ENCODE data around the gene CASK. TPM values are rescaled to one million over a fixed set of nuclear protein-coding genes. Genes with fewer than 3 reads are reported as not detected.
A peak's percentile ranks its signal among the peaks of the same experiment; 100 is the strongest.
"Not testable (repeated sequence)": the region's sequence is repeated elsewhere in the genome, so short reads cannot be mapped to it uniquely, and the experiment has no call there.

Gene CASK
- total and polyA plus RNA-seq, 4 experiments from 2014 or later = 3.8 to 116 (median 68.6) TPM

DNA sequence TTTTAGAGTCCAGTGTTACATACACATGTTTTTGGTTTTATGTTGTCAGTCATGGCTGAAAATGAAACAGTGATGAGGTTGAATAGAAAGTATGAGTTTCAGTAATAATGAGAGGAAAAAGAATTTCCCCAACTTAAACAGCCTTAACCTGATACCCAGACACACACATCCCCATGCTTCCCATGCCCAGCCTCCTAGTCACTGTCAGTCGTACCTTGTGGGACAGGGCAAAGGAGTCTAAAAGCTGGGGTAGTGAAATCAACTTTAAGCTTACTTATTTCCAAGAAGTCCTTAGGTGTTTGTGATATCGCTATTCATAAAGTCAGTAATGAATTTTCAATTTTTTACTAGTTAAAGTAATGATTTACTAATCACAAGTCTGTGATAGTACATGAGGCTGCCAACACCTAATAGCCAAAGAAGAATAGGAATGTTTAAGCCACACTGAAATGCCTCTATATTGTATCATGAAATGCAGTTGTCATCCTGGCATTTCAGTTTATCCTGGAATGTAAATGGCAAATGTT, 258.9 kb downstream of the CASK start:
- Mint-ChIP-seq H3K27ac (no peak overlapping the region), H3K4me3 (no peak overlapping the region), H3K36me3 (peaks cover 30 to 41% of the 10 kb centered on the region in 2 donors), H3K27me3 (no peaks in the 10 kb centered on the region), H3K4me1 (peaks cover 6 to 25% (median 14%) of the 10 kb centered on the region in 4 donors), H3K9me3 (no peaks in the 10 kb centered on the region)
- Histone ChIP-seq H3K36me3 (ENCODE audit: insufficient read depth, low read length) (peaks cover 5% of the 10 kb centered on the region), H3K9me3 (ENCODE audit: control insufficient read depth in 1 of 2, low read length in 2 of 2) (no peaks in the 10 kb centered on the region), H3K27ac (ENCODE audit: low read depth, low read length) (no peak overlapping the region), H3K4me3 (ENCODE audit: low read length in 2 of 2) (no peak overlapping the region), H3K4me1 (ENCODE audit: insufficient read depth, low read length) (peaks cover 10% of the 10 kb centered on the region), H3K27me3 (ENCODE audit: insufficient read depth, low read length) (no peaks in the 10 kb centered on the region)
- DNase-seq = no peak
- ChIA-PET POLR2A (ENCODE audit: partially characterized antibody) (no interaction called here), CTCF (ENCODE audit: partially characterized antibody) (no interaction called here)
- intact Hi-C loops (cut with micrococcal nuclease) = no loop called here

GRCh38 chrX:41661366-41662095, 261.8 kb downstream of the CASK start:
- Histone ChIP-seq H3K4me3 (ENCODE audit: low read length in 2 of 2) (no peak overlapping the region), H3K27me3 (ENCODE audit: insufficient read depth, low read length) (no peaks in the 10 kb centered on the region), H3K36me3 (ENCODE audit: insufficient read depth, low read length) (peaks cover 19% of the 10 kb centered on the region), H3K4me1 (ENCODE audit: insufficient read depth, low read length) (peaks cover 6% of the 10 kb centered on the region), H3K27ac (ENCODE audit: low read depth, low read length) (no peak overlapping the region), H3K9me3 (ENCODE audit: control insufficient read depth in 1 of 2, low read length in 2 of 2) (no peaks in the 10 kb centered on the region)
- H3K4me3 Mint-ChIP-seq = no peak overlapping the region
- no peaks in the 10 kb centered on the region for H3K9me3 Mint-ChIP-seq
- H3K27ac Mint-ChIP-seq = no peak overlapping the region
- CTCF ChIA-PET (ENCODE audit: partially characterized antibody) = no interaction called here
- intact Hi-C loops (cut with micrococcal nuclease) = no loop called here
- H3K4me1 Mint-ChIP-seq = peaks cover 2 to 9% (median 5%) of the 10 kb centered on the region in 4 donors
- peaks cover 49 to 54% of the 10 kb centered on the region in 2 donors for H3K36me3 Mint-ChIP-seq
- DNase-seq = no peak
- no peaks in the 10 kb centered on the region for H3K27me3 Mint-ChIP-seq
- POLR2A ChIA-PET (ENCODE audit: partially characterized antibody) = no interaction called here

DNA sequence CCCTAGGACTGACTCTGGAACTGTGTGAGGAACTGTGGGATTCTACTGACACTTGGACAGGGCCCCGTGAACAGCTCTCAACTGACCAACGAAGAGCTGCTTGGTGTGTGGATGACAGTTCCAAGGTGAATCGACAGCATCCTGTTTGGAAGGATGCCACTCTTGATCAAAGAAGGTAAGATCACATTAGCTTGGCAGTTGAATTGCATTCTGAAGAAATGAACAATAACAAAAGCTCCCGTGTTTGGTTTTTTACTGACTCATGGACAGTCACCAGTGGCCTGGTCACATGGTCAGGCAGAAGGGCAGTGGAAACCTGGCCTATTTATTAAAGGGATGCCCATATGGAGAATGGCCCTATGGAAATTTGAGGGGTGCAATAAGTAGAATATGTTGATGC, 267.7 kb downstream of the CASK start:
- CTCF ChIA-PET (ENCODE audit: partially characterized antibody) = no interaction called here
- intact Hi-C loops (cut with micrococcal nuclease) = no loop called here
- Histone ChIP-seq H3K27ac (ENCODE audit: low read depth, low read length) (no peak overlapping the region), H3K4me3 (ENCODE audit: low read length in 2 of 2) (no peak overlapping the region), H3K36me3 (ENCODE audit: insufficient read depth, low read length) (peaks cover 19% of the 10 kb centered on the region), H3K9me3 (ENCODE audit: control insufficient read depth in 1 of 2, low read length in 2 of 2) (no peaks in the 10 kb centered on the region), H3K27me3 (ENCODE audit: insufficient read depth, low read length) (no peaks in the 10 kb centered on the region), H3K4me1 (ENCODE audit: insufficient read depth, low read length) (no peaks in the 10 kb centered on the region)
- H3K4me1 Mint-ChIP-seq = peaks cover 0 to 3% (median 0%) of the 10 kb centered on the region in 4 donors
- POLR2A ChIA-PET (ENCODE audit: partially characterized antibody) = no interaction called here
- peaks cover 0 to 5% (median 0%) of the 10 kb centered on the region in 8 donors for H3K9me3 Mint-ChIP-seq
- DNase-seq = no peak
- H3K4me3 Mint-ChIP-seq = no peak overlapping the region
- no peaks in the 10 kb centered on the region for H3K27me3 Mint-ChIP-seq
- H3K36me3 Mint-ChIP-seq = peaks cover 65 to 75% of the 10 kb centered on the region in 2 donors
- H3K27ac Mint-ChIP-seq = no peak overlapping the region

- no peak for DNase-seq
- no peak overlapping the region for H3K27ac ChIP-seq (ENCODE audit: low read depth, low read length)
- no peaks in the 10 kb centered on the region for H3K27me3 ChIP-seq (ENCODE audit: insufficient read depth, low read length)
- CTCF ChIA-PET (ENCODE audit: partially characterized antibody) = no interaction called here
- H3K36me3 Mint-ChIP-seq = peaks cover 67 to 72% of the 10 kb centered on the region in 2 donors
- intact Hi-C loops (cut with micrococcal nuclease) = no loop called here
- H3K36me3 ChIP-seq (ENCODE audit: insufficient read depth, low read length) = peaks cover 16% of the 10 kb centered on the region
- H3K27me3 Mint-ChIP-seq = no peaks in the 10 kb centered on the region
- H3K9me3 ChIP-seq (ENCODE audit: control insufficient read depth in 1 of 2, low read length in 2 of 2) = no peaks in the 10 kb centered on the region
- no peaks in the 10 kb centered on the region for H3K4me1 ChIP-seq (ENCODE audit: insufficient read depth, low read length)
- POLR2A ChIA-PET (ENCODE audit: partially characterized antibody) = no interaction called here
- H3K4me3 Mint-ChIP-seq = no peak overlapping the region
- no peak overlapping the region for H3K27ac Mint-ChIP-seq
- no peak overlapping the region for H3K4me3 ChIP-seq (ENCODE audit: low read length in 2 of 2)
- peaks cover 0 to 3% (median 0%) of the 10 kb centered on the region in 4 donors for H3K4me1 Mint-ChIP-seq
- H3K9me3 Mint-ChIP-seq = peaks cover 0 to 7% (median 0%) of the 10 kb centered on the region in 8 donors
Measured at GRCh38 chrX:41655101-41655500, 268.3 kb downstream of the CASK start.

DNA sequence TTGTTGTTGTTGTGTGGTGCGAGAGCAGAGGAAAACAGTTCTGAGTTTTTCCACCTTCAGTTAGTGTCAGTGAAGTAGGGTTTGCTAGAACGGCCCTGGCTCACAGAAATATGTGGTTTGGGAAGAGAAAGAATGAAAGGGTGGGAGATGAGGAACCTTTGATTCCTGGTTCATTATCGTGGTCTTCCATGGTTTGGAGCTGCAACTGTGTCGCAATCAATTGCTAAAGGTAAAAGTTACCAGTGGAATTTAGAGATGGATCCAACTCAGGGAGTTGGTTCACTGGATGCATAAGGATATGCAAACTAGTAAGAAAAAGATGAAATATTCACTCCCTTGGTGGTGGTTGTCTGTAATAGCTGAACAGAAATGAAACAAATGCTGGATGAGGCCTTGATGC, 270.2 kb downstream of the CASK start:
- intact Hi-C loops (cut with micrococcal nuclease) = no loop called here
- POLR2A ChIA-PET (ENCODE audit: partially characterized antibody) = no interaction called here
- peaks cover 66 to 69% of the 10 kb centered on the region in 2 donors for H3K36me3 Mint-ChIP-seq
- H3K9me3 ChIP-seq (ENCODE audit: control insufficient read depth in 1 of 2, low read length in 2 of 2) = no peaks in the 10 kb centered on the region
- H3K27me3 ChIP-seq (ENCODE audit: insufficient read depth, low read length) = no peaks in the 10 kb centered on the region
- H3K4me3 ChIP-seq (ENCODE audit: low read length in 2 of 2) = no peak overlapping the region
- H3K4me3 Mint-ChIP-seq = no peak overlapping the region
- H3K36me3 ChIP-seq (ENCODE audit: insufficient read depth, low read length) = peaks cover 4% of the 10 kb centered on the region
- no peak overlapping the region for H3K27ac ChIP-seq (ENCODE audit: low read depth, low read length)
- CTCF ChIA-PET (ENCODE audit: partially characterized antibody) = no interaction called here
- H3K9me3 Mint-ChIP-seq = peaks cover 0 to 23% (median 11%) of the 10 kb centered on the region in 8 donors
- no peaks in the 10 kb centered on the region for H3K4me1 ChIP-seq (ENCODE audit: insufficient read depth, low read length)
- H3K27ac Mint-ChIP-seq = no peak overlapping the region
- H3K4me1 Mint-ChIP-seq = peaks cover 0 to 3% (median 0%) of the 10 kb centered on the region in 4 donors
- H3K27me3 Mint-ChIP-seq = no peaks in the 10 kb centered on the region
- DNase-seq = no peak

DNA sequence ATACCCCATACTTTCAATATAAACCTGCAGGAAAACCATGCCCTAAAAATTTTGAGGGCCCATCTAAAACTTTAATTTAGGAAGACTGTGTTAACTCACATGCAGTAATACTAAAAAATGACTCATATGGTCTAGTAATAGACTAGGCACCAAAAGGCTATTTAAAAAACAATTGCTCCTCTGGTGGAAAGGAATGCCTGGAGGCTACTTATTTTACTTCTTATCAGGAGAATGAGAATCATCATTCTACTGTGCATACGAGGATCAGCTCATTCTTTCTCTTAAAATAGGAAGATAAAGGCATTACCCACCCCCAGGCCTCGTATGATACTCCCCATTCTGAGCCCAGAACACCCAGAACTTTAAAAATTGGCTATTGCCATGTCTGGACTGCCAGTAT, 277.2 kb downstream of the CASK start:
- H3K4me3 ChIP-seq (ENCODE audit: low read length in 2 of 2); H3K27ac ChIP-seq (ENCODE audit: low read depth, low read length); H3K27me3 Mint-ChIP-seq; H3K4me1 Mint-ChIP-seq; H3K27ac Mint-ChIP-seq; intact Hi-C loops (cut with micrococcal nuclease); H3K9me3 ChIP-seq (ENCODE audit: control insufficient read depth in 1 of 2, low read length in 2 of 2); H3K4me3 Mint-ChIP-seq; DNase-seq; H3K36me3 ChIP-seq (ENCODE audit: insufficient read depth, low read length); H3K4me1 ChIP-seq (ENCODE audit: insufficient read depth, low read length); POLR2A ChIA-PET (ENCODE audit: partially characterized antibody); H3K27me3 ChIP-seq (ENCODE audit: insufficient read depth, low read length): not testable (repeated sequence)
- Mint-ChIP-seq H3K9me3 (peaks cover 0 to 38% (median 20%) of the 10 kb centered on the region in 8 donors), H3K36me3 (peaks cover 36 to 48% of the 10 kb centered on the region in 2 donors)
- CTCF ChIA-PET (ENCODE audit: partially characterized antibody) = interaction anchor here (0.8 kb wide), 1 partner anchor 11 kb away, joined by 3 read pairs; no protein-coding TSS in a partner anchor

DNA sequence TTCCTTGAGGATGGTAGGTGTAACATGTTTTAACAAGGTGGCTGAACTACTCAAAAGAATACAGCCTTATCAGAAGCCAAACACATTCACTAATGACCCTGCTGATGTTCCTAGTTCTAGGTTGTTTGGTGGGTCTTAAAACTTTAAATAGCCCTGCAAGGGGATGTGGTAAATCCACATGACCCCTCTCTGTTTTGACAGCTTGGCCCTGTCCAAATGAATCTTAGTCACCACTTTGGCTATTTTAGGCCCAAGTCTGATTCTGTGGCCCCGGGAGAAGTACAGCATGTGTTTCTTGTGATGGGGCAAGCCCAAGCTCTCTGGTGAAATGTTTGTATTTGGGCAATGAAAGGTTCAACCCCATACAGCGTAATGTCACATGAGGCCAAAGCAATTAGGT, 289.1 kb downstream of the CASK start:
- no peaks in the 10 kb centered on the region for H3K27me3 Mint-ChIP-seq
- H3K4me3 ChIP-seq (ENCODE audit: low read length in 2 of 2) = no peak overlapping the region

More for the DNA sequence above, 289.1 kb downstream of the CASK start:
- ChIA-PET CTCF (ENCODE audit: partially characterized antibody) (no interaction called here), POLR2A (ENCODE audit: partially characterized antibody) (no interaction called here)
- H3K36me3 ChIP-seq (ENCODE audit: insufficient read depth, low read length) = no peaks in the 10 kb centered on the region
- Mint-ChIP-seq H3K36me3 (peaks cover 20 to 28% of the 10 kb centered on the region in 2 donors), H3K4me1 (no peaks in the 10 kb centered on the region), H3K4me3 (no peak overlapping the region), H3K27ac (peak overlapping the region in 1 of 7 donors; percentile 8), H3K9me3 (no peaks in the 10 kb centered on the region)
- no peaks in the 10 kb centered on the region for H3K4me1 ChIP-seq (ENCODE audit: insufficient read depth, low read length)
- no peaks in the 10 kb centered on the region for H3K27me3 ChIP-seq (ENCODE audit: insufficient read depth, low read length)
- no peaks in the 10 kb centered on the region for H3K9me3 ChIP-seq (ENCODE audit: control insufficient read depth in 1 of 2, low read length in 2 of 2)
- no peak overlapping the region for H3K27ac ChIP-seq (ENCODE audit: low read depth, low read length)
- DNase-seq = no peak
- intact Hi-C loops (cut with micrococcal nuclease) = no loop called here
